Osteoblast (primary cell): ENCODE results near the gene NMT1. TPM values are rescaled to one million over a fixed set of nuclear protein-coding genes. Genes with fewer than 3 reads are reported as not detected.
A peak's percentile ranks its signal among the peaks of the same experiment; 100 is the strongest.

Source experiments
- DNase-seq: peaks from one replicate; pipeline ENCODE4 v3.0.0; 2011; ENCODE audit warnings: low spot score, mixed read lengths; ENCODE audit not compliant: insufficient read length; ENCODE audit errors: missing footprints
- H2AFZ ChIP-seq: 2 replicates; pipeline ENCODE4 v1.6.0; 2011; ENCODE audit warnings: mild to moderate bottlenecking, low read length
- H3K27ac ChIP-seq: 2 replicates; pipeline ENCODE4 v1.5.1; 2011; ENCODE audit warnings: mild to moderate bottlenecking, low read depth, low read length, moderate library complexity
- H3K27me3 ChIP-seq: 2 replicates; pipeline ENCODE4 v1.6.0; 2012; ENCODE audit warnings: mild to moderate bottlenecking, control low read depth, inconsistent platforms, low read length, moderate library complexity; ENCODE audit not compliant: insufficient read depth
- H3K36me3 ChIP-seq: 2 replicates; pipeline ENCODE4 v1.5.1; 2011; ENCODE audit warnings: mild to moderate bottlenecking, low read length, control low read depth, moderate library complexity; ENCODE audit not compliant: insufficient read depth
- H3K4me1 ChIP-seq: 2 replicates; pipeline ENCODE4 v1.5.1; 2011; ENCODE audit warnings: mild to moderate bottlenecking, low read length, control low read depth, moderate library complexity; ENCODE audit not compliant: insufficient read depth
- H3K4me2 ChIP-seq: 2 replicates; pipeline ENCODE4 v1.6.0; 2011; ENCODE audit warnings: mild to moderate bottlenecking, low read length; ENCODE audit not compliant: insufficient read depth
- H3K4me3 ChIP-seq: fragments of 200-600 bp; sonication (generic); 3 replicates; pipeline ENCODE4 v1.5.1; 2012; ENCODE audit warnings: mild to moderate bottlenecking, low read length, inconsistent platforms; ENCODE audit not compliant: insufficient read depth
- H3K79me2 ChIP-seq: 2 replicates; pipeline ENCODE4 v1.6.0; 2012; ENCODE audit warnings: mild to moderate bottlenecking, low read length, control low read depth, inconsistent platforms; ENCODE audit not compliant: insufficient read depth
- H3K9me3 ChIP-seq: 2 replicates; pipeline ENCODE4 v1.5.1; 2011; ENCODE audit warnings: low read depth, low read length, control low read depth
- H4K20me1 ChIP-seq: 2 replicates; pipeline ENCODE4 v1.6.0; 2012; ENCODE audit warnings: mild to moderate bottlenecking, low read length, control low read depth; ENCODE audit not compliant: insufficient read depth
- CTCF ChIP-seq: IDR thresholded peaks from 2 replicates; pipeline ENCODE4 v1.5.1; 2011; ENCODE audit warnings: mild to moderate bottlenecking, low read depth, low read length, moderate library complexity; ENCODE audit errors: extremely low read depth
- total RNA-seq: library from RNA; depleted of rRNA; stranded (reverse); fragments of >200 nt; gene quantifications from 2 replicates; pipeline ENCODE4 v1.2.3, GENCODE V29; 2012

NMT1 gene
- total RNA-seq, 1 donor, result 51.8 TPM

DNA sequence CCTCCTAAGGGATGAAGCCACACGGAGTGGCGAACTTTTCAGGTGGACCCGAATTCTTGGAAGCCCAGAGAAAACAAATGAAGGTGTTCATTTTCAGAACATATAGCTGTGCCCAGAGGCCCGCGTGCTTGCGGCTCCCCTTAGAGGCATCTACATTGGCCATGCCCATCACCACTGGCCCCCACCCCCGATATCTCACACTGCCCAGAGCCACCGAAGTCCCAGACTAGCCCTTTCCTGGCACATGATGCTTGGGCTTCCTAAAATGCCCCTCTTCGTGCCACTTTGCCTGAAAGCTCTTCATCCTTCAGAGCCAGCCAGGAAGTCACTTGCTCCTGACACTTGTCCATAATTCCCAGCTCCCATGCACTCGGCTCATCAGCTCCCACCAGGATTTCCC lies 85.0 kb downstream of the NMT1 start:
- no peaks in the 10 kb centered on the region for H3K9me3 ChIP-seq
- H3K79me2 ChIP-seq, result peaks cover 22% of the 10 kb centered on the region
- no peak overlapping the region for H3K4me3 ChIP-seq
- peaks cover 25% of the 10 kb centered on the region for H3K4me1 ChIP-seq
- DNase-seq, result peak; percentile 22
- H3K27me3 ChIP-seq, result no peaks in the 10 kb centered on the region
- no peaks in the 10 kb centered on the region for H3K36me3 ChIP-seq
- no peak overlapping the region for H2AFZ ChIP-seq
- H3K27ac ChIP-seq, result peak overlapping the region; percentile 100
- H3K4me2 ChIP-seq, result peak overlapping the region; percentile 92
- TF ChIP-seq CTCF, result no peak
- H4K20me1 ChIP-seq, result peaks cover 18% of the 10 kb centered on the region

DNA sequence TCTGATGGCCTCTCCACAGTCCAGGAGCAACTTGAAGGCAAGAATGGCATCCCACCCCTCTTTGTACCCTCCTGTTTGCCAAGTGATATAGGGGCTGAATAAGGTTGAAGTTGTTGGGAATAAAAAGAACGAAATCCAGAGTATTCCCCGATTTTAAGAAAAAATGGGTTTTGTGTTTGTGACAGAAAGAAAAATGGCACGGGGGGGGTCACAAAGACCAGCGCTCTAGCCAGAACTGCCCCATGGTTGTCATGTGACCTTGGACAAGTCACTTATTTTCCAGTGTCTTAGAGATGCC lies 85.4 kb downstream of the NMT1 start:
- Histone ChIP-seq H3K9me3 (no peaks in the 10 kb centered on the region), H3K79me2 (peaks cover 26% of the 10 kb centered on the region), H3K4me1 (peaks cover 29% of the 10 kb centered on the region), H3K36me3 (no peaks in the 10 kb centered on the region), H3K4me3 (peak overlapping the region; percentile 78), H3K4me2 (peak overlapping the region; percentile 92), H3K27me3 (no peaks in the 10 kb centered on the region), H3K27ac (peak overlapping the region; percentile 100), H4K20me1 (peaks cover 22% of the 10 kb centered on the region), H2AFZ (no peak overlapping the region)
- no peak for TF ChIP-seq CTCF
- peak; percentile 36 for DNase-seq

DNA sequence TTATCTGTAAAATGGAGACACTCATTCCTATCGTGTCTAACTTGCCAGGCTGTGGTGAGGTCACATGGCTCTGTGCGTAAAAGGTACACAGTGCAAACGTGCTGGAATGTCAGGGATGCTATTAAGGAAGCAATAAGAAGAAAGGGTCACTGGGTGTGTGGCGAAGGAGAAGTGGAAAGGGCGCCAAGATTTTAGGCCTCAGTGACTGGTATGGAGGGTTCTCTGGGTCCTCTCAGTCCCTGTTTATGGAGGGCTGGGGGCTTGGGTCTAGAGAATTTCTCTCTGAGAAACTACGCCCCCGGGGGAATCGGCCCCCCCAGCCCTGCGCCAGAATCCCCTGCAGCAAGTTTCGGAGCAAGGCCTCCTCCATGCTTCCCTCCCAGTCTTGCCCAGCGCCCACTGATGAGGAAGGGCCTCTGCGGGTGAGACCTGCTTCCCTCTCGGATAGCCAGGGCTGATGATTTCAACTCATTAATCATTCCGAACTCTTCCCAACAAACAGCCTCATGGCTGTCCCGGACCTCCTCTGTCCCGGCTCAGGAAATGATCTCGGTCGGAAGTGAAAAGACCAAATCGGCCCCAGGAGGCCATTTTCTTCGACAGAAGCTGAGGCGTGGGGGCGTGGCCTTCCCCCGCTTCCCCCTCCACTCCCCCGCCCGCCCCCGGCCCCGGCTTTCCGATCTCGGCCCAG lies 85.9 kb downstream of the NMT1 start:
- Histone ChIP-seq H3K27me3 (no peaks in the 10 kb centered on the region), H3K4me2 (peak overlapping the region; percentile 92), H2AFZ (peak overlapping the region; percentile 83), H3K36me3 (no peaks in the 10 kb centered on the region), H4K20me1 (peaks cover 25% of the 10 kb centered on the region), H3K4me3 (peak overlapping the region; percentile 78), H3K9me3 (no peaks in the 10 kb centered on the region), H3K79me2 (peaks cover 29% of the 10 kb centered on the region), H3K4me1 (peaks cover 32% of the 10 kb centered on the region), H3K27ac (peak overlapping the region; percentile 100)
- TF ChIP-seq CTCF, result no peak
- peak; percentile 87 for DNase-seq

GRCh38 chr17:45147581-45148182 lies 86.6 kb downstream of the NMT1 start:
- H2AFZ ChIP-seq, result peak overlapping the region; percentile 83
- H3K27me3 ChIP-seq, result no peaks in the 10 kb centered on the region
- peak overlapping the region; percentile 100 for H3K27ac ChIP-seq
- no peak for TF ChIP-seq CTCF
- peaks cover 33% of the 10 kb centered on the region for H3K79me2 ChIP-seq
- peaks cover 25% of the 10 kb centered on the region for H4K20me1 ChIP-seq
- H3K4me3 ChIP-seq, result peak overlapping the region; percentile 78
- peak overlapping the region; percentile 92 for H3K4me2 ChIP-seq
- DNase-seq, result peak; percentile 94
- no peaks in the 10 kb centered on the region for H3K9me3 ChIP-seq
- H3K36me3 ChIP-seq, result no peaks in the 10 kb centered on the region
- peaks cover 32% of the 10 kb centered on the region for H3K4me1 ChIP-seq
